ENCODE measurements around the gene ZFYVE9.

Gene ZFYVE9

DNA sequence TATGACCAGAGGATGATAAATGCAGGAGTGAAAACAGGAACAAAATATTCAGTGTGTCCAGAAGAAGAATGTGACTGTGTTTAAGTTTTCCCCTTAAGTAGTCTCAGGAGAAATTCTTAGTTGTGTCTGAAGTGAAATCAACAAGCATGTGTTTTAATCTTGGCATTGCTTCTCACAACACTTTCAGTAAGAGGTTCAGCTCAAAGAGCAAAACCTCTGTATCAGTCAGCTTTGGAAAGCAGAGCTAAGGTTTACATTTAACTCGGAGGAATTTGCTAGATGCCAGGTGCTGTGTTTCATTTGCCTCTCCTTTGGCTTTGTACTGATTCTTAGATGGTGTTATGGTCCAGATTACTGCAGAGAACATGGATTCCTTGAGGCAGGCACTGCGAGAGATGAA is 195.6 kb downstream of the ZFYVE9 start:
- no peak for DNase-seq (ENCODE audit: low spot score)

DNA sequence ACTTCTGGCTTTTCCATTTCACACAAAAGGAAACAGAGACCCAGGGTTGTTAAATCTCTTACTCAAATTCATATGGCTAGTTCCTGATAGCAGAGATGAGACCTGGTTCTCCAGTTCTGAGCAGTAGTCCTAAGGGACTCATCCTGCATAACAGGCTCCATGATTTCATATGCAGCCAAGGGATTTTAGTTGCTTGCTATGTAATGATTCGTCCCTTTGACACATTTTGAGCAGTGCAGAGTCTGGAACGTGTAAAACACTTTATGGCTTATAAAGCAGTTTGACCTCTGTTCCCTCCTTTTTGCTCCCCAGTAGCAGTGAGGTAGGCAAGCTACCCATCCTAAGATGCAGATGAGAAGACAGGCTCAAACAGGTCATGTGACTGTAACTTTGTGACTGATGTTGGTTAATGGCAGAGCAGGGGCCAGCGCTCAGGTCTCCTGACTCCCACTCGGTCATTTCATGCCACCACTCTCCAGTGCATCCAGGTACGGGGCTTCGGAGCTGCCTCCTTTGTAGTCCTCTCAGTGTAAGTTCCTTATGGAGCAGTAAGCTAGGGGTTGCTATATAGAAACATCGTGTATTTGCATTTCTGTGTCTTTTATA is 199.9 kb downstream of the ZFYVE9 start:
- DNase-seq (ENCODE audit: low spot score) = no peak

DNA sequence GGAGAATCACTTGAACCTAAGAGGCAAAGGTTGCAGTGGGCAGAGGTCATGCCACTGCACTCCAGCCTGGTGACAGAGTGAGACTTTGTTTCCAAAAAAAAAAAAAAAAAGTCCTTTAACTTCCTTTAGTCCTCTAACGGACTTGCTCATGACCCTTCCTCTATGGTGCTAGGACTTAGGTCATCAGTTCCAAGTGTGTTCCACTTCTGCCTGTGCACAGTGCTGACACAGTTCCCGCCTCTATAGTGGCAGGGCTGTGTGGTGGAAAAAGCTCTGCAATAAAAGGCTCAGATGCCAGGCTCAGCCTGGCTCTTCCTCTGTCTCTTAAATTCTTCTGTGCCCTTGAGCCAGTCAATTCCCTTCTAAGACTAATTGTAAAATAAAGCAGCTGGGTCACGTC is 202.1 kb downstream of the ZFYVE9 start:
- no peak for DNase-seq (ENCODE audit: low spot score)

GRCh38 chr1:52345252-52345651 is 203.4 kb downstream of the ZFYVE9 start:
- DNase-seq (ENCODE audit: low spot score) = no peak

- DNase-seq (ENCODE audit: low spot score) = no peak
Observed at GRCh38 chr1:52346653-52347052, 204.8 kb downstream of the ZFYVE9 start.

DNA sequence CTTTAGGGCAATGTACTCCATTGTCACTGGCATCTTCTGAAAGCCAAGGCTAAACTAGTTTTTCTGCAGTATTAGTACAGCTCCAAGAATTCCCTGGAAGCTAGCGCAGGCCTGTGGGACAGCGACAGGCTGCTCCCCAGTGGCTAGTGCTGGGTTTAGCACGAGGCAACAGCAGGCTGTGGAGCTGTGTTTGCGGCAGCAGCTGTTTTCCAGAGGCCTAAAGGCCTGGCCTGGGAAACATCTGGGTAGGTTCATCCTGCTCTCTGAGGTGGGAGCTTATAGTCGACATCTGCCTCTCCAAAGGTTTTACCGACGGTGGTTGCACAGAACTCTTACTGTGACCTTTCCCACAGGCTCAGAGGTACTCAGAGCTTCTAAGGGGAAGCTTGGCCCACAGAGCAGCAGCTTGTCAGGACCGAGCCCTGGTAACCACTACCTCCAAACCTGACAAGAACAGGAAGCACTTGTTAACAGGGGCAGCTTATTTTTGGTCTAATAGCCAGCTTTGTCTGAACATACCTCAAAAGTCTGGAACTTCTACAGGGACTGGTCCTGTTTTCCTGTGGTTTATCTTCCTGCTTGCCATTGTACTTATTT is 206.9 kb downstream of the ZFYVE9 start:
- DNase-seq (ENCODE audit: low spot score) = peak; percentile 11

DNA sequence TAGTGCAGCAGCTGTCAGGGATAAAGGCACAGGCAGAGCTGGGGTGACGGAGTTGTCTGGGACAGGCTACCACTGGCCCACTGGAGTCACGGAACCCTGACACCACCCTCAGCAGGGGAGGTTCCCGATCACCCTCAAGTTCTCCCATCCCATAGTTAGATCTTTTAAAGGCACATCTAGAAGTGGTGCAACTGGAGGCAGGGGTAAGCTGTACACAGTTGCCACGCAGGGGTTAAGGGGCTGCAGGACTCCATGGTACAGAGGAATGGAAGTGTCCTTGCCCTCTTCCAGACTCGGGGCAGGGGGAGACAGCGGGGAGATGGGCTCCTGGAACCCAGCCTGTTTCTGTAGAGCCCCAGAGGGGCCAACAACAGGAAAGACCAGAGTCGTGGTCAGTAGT is 210.8 kb downstream of the ZFYVE9 start:
- no peak for DNase-seq (ENCODE audit: low spot score)

GRCh38 chr1:52355436-52355835 is 213.5 kb downstream of the ZFYVE9 start:
- no peak for DNase-seq (ENCODE audit: low spot score)

GRCh38 chr1:52355847-52356505 is 214.1 kb downstream of the ZFYVE9 start:
- no peak for DNase-seq (ENCODE audit: low spot score)

DNA sequence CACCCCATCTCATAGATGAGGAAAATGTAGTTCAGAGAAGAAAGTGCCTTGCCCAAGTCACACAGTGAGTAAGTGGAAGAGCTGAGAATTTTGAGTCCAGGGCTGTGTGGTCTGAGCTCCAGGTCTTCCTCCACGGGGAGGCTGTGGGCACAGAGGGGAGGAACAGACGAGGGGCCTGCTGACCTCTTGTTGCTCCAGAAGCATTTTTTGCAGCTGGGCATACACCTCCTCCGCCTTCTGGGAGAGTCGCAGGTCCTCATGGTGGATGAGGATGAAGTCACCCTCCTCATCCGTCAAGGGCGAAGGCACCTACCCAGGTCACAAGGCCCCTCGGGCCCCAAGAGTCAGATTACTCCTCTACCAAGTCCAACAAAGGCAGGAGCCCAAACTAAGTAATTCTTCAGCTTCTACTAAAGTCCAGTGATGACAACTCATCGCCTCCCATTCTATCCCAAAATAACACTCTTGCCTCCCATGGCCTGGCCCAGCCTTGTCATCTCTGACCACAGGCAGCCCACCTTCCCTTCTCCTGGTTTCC is 215.0 kb downstream of the ZFYVE9 start:
- no peak for DNase-seq (ENCODE audit: low spot score)

DNA sequence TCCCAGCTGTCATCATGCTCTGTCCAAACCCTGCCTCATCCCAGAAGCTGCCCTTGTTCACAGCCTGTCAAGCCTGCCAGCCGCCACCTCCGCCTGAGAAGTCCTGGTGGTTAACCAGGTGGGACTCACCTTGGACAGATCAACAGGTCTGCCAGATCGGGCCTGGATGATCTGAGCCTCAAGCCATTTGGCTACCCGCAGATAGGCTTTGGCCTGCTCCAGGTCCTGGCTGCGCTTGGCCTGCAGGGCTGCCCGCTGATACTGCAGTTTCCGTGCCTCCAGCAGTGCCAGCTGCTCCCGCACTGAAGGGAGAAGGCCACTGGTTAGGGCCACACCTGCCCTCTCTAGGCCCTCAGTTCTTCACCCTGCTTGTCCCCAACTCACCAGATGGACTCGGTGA is 215.5 kb downstream of the ZFYVE9 start:
- DNase-seq (ENCODE audit: low spot score) = no peak

DNA sequence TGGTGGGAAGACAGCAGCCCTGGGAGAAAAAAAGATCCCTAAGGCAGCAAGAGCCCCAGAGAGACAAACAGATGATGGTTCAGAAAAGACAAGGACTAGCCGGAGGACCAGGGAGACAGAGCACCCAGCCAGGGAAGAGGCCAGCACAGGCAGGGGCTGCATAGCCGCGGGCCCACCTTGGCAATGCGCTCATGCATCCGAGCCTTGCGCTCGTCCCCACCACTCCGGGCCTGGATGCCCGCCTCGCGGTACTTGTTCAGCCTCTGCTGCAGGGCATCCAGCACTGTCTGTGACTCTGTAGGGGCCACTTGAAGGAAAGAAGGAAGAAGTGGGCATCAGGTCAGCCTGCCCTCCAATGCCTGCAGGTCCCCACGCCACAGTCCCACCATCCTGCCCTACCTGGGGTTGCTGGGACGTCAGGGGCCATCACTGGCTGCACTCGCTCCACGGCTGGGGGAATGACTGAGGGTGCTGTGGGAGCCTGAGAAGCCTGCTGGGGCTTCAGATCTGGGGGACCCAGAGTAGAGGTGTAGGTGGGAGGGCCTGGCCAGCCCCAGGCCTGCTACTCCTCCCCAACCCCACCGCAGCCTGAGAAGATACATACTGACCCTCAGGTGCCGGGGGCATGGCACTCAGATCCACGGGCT is 217.1 kb downstream of the ZFYVE9 start:
- DNase-seq (ENCODE audit: low spot score) = no peak

GRCh38 chr1:52359676-52360594 is 218.0 kb downstream of the ZFYVE9 start:
- no peak for DNase-seq (ENCODE audit: low spot score)

DNA sequence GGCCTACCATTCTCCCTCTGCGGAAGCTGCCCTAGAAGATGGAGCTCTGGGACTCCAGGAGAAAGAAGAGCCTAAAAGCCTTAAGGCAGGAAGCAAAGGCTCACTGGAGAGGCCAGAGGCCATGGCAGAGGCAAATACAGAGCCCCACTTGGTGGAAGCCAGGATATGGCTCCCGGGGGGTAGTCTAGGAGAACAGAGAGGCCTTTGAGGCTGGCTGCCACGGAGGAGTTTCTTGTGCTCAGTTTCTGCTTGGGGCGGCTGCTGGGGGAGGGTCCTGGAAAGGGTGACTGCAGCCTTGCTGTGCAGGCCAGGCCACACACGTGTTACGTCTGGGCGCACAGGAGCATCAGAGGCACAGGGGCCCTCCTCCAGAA is 218.7 kb downstream of the ZFYVE9 start:
- DNase-seq (ENCODE audit: low spot score) = no peak

DNA sequence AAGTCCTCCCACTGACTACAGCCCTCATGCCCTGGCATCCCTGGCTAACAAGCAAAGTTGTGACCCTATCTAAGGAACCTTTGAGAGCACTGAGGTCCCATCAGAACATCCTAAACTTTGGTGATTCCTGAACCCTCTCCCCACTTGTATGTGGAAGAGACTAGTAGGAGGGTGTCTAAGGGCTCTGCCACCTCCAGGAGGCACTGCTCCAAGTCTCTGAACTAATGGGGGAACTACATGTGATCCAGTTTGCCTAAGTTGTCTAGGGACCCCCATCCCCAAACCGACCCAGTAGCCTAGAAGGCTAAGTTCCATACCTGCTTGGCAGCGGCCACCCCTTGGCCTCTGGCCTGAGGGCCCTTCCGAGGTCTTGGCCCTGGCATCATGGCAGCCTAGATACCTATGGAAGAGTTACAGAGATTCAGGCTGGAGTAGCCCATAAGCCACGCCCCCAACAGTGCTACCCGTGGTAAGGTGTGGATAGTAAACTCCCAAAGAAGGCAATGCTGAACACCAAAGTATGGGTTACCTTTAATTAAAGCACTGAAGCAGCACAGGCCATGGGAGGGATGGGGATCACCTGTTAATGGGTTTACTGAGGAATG is 222.4 kb downstream of the ZFYVE9 start:
- no peak for DNase-seq (ENCODE audit: low spot score)

- DNase-seq (ENCODE audit: low spot score) = peak; percentile 71
Observed at GRCh38 chr1:52365071-52365745, 223.3 kb downstream of the ZFYVE9 start.

DNA sequence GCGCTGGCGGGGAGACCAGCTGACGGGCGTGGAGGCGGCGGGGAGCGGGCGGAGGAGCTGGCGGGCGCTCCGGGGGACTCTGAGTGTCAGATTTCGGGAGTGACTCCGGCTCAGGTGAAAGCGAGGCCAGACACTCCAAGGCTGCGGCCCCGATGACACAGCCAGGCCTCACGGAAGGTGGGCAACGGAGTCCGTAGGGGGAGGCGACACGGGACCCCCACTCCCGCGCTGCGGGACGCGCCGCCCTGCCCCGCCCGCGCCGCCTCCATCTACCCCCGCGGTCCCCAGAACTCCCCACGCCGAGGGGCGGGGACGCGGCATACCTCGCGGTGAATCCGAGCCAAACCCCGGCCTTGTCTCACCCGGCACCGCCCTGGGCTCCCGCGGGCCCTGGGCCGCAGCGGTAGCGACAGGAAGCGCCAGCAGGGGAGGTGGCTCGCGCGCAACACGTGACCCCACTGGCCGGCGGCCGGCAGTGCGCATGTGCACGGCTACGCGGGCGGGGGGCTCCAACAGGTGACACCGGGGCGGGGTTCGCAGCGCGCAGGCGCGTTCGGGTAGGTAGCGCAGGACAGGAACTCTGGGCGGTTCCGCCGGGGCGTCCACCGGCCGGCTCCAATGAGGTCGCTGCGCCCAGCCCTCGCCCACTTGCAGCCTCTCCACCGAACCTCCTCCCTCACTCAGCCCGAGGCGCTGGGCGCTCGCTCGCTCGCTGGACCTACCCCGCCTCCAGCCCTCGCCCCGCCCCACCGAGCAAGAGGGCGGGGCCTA is 224.0 kb downstream of the ZFYVE9 start, which contains the start of gene CC2D1B:
CC2D1B (minus strand) TSS at position 460 of the 771 bp plus-strand sequence. CDS start 1,585 bp downstream, outside the sequence.
- DNase-seq (ENCODE audit: low spot score) = peak; percentile 99

DNA sequence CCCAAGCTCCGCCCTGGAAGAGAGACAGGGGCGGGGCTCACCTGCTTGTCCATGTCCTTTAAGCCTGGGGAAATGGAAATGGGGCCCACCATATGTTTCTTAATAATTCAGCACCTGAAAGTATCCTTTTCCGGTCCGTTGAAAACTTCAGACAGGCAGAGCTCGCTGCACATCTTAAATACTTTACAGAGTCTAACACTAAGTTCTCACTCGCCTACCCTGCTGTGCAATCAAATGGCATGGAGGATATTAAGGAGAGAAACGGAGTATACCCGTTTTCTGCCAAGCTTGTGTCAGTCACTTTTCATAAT is 224.6 kb downstream of the ZFYVE9 start:
- no peak for DNase-seq (ENCODE audit: low spot score)

DNA sequence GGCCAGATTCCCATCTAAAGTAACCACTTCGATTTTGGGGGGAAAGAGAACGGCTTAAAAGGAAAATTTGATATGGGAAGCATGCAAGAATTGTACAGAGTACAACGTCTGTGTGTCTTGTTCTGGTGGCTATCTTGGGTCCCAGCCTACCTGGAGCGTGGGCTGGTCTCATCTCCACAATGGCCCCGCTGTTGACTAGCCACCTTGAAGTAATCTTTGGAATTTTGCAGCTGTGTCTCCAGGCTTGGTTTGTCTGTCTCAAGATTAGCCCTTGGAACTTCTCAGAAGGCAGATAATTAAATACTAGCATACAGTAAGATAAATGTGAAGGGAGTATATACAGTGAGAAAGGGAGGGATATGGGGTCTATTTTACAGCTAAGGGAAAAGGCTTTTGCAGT is 225.4 kb downstream of the ZFYVE9 start:
- no peak for DNase-seq (ENCODE audit: low spot score)
